ENCODE measurements around the gene GOLGA3.

The GOLGA3 gene

GRCh38 chr12:132734206-132734605 is 94.5 kb downstream of the GOLGA3 start:
- no peak overlapping the region for H3K4me3 ChIP-seq (ENCODE audit: low read depth, low read length)
- no peaks in the 10 kb centered on the region for H3K4me1 ChIP-seq (ENCODE audit: control insufficient read depth, insufficient read depth, low read length)
- H3K27me3 ChIP-seq (ENCODE audit: control insufficient read depth, insufficient read depth, low read length) = no peaks in the 10 kb centered on the region
- peaks cover 73% of the 10 kb centered on the region for H3K36me3 ChIP-seq (ENCODE audit: control insufficient read depth, insufficient read depth, low read length)
- H3K9ac ChIP-seq (ENCODE audit: low read depth, low read length) = no peak overlapping the region
- no peaks in the 10 kb centered on the region for H3K9me3 ChIP-seq (ENCODE audit: control insufficient read depth, insufficient read depth, low read length)

- no peaks in the 10 kb centered on the region for H3K9me3 ChIP-seq (ENCODE audit: control insufficient read depth, insufficient read depth, low read length)
- no peak overlapping the region for H3K9ac ChIP-seq (ENCODE audit: low read depth, low read length)
- no peaks in the 10 kb centered on the region for H3K27me3 ChIP-seq (ENCODE audit: control insufficient read depth, insufficient read depth, low read length)
- no peak overlapping the region for H3K4me3 ChIP-seq (ENCODE audit: low read depth, low read length)
- peaks cover 75% of the 10 kb centered on the region for H3K36me3 ChIP-seq (ENCODE audit: control insufficient read depth, insufficient read depth, low read length)
- no peaks in the 10 kb centered on the region for H3K4me1 ChIP-seq (ENCODE audit: control insufficient read depth, insufficient read depth, low read length)
Observed at GRCh38 chr12:132731574-132731973, 97.1 kb downstream of the GOLGA3 start.

DNA sequence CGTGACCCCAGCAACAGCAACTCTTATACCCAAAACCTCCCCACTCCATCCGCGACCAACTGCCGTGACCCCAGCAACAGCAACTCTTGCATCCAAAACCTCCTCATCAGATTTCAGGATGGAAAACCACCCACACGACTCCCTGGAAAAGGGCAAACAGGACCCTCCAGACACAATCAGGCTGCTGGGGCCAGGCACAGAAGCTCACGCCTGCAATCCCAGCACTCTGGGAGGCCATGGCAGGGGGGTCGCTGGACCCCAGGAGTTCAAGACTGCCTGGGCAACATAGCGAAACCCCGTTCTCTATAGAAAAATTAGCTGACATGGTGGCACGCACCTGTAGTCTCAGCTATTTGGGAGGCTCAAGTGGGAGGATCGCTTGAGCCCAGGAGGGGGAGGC is 98.3 kb downstream of the GOLGA3 start:
- H3K4me1 ChIP-seq (ENCODE audit: control insufficient read depth, insufficient read depth, low read length) = no peaks in the 10 kb centered on the region
- no peak overlapping the region for H3K9ac ChIP-seq (ENCODE audit: low read depth, low read length)
- H3K4me3 ChIP-seq (ENCODE audit: low read depth, low read length) = no peak overlapping the region
- no peaks in the 10 kb centered on the region for H3K27me3 ChIP-seq (ENCODE audit: control insufficient read depth, insufficient read depth, low read length)
- peaks cover 71% of the 10 kb centered on the region for H3K36me3 ChIP-seq (ENCODE audit: control insufficient read depth, insufficient read depth, low read length)
- no peaks in the 10 kb centered on the region for H3K9me3 ChIP-seq (ENCODE audit: control insufficient read depth, insufficient read depth, low read length)

DNA sequence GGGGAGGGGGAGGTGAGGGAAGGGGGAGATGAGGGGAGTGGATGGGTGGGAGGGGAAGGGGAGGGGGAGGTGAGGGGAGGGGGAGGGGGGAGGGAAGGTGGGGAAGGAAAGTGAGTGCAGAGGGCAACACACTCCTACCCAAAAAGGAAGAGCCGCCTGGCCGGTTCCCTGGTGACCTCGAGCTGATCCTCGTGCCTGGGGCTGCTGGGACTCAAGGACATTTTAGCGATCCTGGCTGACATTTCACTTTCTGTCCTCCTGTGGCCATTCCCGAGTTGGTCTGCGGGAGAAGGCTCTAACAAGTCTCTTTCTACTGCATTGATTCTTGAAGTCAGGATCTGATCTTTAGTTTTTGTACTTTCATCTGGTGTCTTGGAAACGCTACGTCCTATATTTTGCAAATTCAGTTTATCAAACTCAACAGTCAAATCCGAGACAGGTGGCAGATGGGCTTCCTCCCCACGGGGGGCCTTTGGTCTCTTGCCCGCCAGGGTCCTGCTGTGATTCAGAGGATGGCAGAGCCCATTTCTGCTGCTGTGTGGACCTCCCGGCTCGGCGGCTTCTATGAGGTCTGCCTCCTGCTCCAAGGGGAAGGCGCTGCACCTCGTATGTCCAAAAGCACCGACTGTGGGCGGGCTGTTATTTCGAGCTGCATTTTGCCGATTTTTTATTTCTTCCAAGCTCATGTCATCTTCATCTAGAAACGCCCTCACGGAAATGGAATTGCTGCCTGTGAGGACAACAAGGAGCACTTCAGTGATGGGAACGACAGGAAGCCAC is 98.9 kb downstream of the GOLGA3 start:
- peaks cover 68% of the 10 kb centered on the region for H3K36me3 ChIP-seq (ENCODE audit: control insufficient read depth, insufficient read depth, low read length)
- no peaks in the 10 kb centered on the region for H3K27me3 ChIP-seq (ENCODE audit: control insufficient read depth, insufficient read depth, low read length)
- H3K4me1 ChIP-seq (ENCODE audit: control insufficient read depth, insufficient read depth, low read length) = no peaks in the 10 kb centered on the region
- H3K9ac ChIP-seq (ENCODE audit: low read depth, low read length) = no peak overlapping the region
- H3K4me3 ChIP-seq (ENCODE audit: low read depth, low read length) = no peak overlapping the region
- H3K9me3 ChIP-seq (ENCODE audit: control insufficient read depth, insufficient read depth, low read length) = no peaks in the 10 kb centered on the region

DNA sequence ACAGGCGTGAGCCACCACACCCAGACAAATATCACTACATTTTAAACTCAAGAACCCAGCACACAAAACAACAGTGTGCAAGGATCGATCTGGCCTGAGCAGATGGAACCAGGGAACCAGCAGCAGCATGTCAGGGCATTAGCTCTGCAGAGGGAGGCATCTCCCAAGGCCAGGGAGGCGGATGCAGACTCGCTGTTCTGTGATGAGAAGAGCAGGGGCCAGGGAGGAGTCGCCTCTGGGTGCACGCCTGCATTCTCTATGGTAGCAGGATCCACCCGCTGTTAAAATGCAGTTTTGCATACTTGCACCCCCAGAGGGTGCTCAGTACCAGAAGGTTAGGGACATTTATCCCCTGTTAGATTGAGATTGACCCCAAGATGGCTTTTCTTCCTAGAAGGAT is 100.2 kb downstream of the GOLGA3 start:
- no peaks in the 10 kb centered on the region for H3K4me1 ChIP-seq (ENCODE audit: control insufficient read depth, insufficient read depth, low read length)
- peaks cover 66% of the 10 kb centered on the region for H3K36me3 ChIP-seq (ENCODE audit: control insufficient read depth, insufficient read depth, low read length)
- no peaks in the 10 kb centered on the region for H3K9me3 ChIP-seq (ENCODE audit: control insufficient read depth, insufficient read depth, low read length)
- H3K4me3 ChIP-seq (ENCODE audit: low read depth, low read length) = no peak overlapping the region
- no peak overlapping the region for H3K9ac ChIP-seq (ENCODE audit: low read depth, low read length)
- no peaks in the 10 kb centered on the region for H3K27me3 ChIP-seq (ENCODE audit: control insufficient read depth, insufficient read depth, low read length)

DNA sequence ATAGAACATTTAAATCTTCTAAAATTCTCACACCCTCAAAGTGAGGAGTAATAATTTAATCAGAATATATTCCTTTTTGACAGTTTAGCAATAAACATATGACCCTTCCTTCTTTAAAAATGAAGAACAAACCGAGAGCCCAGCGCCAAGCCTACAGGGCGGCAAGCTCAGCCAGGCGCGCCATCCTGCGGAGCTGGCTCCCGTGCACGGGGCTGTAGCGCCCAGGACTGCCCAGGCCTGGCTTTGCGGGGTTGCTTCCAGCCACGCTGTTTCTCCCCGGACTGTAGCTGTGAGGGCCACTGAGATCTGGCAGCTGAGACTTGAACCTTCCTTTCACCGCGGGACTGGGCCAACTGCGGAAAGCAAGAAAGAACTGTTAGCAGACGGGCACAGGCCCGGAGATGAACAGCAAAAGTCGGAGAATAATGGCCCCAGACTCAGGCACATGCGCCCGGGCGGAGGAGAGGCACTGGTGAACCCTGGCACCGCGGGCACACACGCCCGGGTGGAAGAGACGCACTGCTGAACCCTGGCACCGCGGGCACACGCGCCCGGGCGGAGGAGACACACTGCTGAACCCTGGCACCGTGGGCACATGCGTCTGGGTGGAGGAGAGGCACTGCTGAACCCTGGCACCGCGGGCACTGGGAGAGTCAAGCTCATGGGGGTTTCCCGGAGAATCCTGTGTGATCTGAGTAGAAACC is 101.4 kb downstream of the GOLGA3 start:
- Histone ChIP-seq H3K27me3 (ENCODE audit: control insufficient read depth, insufficient read depth, low read length) (no peaks in the 10 kb centered on the region), H3K36me3 (ENCODE audit: control insufficient read depth, insufficient read depth, low read length) (peaks cover 67% of the 10 kb centered on the region), H3K4me3 (ENCODE audit: low read depth, low read length) (no peak overlapping the region), H3K9me3 (ENCODE audit: control insufficient read depth, insufficient read depth, low read length) (no peaks in the 10 kb centered on the region), H3K4me1 (ENCODE audit: control insufficient read depth, insufficient read depth, low read length) (no peaks in the 10 kb centered on the region), H3K9ac (ENCODE audit: low read depth, low read length) (no peak overlapping the region)

DNA sequence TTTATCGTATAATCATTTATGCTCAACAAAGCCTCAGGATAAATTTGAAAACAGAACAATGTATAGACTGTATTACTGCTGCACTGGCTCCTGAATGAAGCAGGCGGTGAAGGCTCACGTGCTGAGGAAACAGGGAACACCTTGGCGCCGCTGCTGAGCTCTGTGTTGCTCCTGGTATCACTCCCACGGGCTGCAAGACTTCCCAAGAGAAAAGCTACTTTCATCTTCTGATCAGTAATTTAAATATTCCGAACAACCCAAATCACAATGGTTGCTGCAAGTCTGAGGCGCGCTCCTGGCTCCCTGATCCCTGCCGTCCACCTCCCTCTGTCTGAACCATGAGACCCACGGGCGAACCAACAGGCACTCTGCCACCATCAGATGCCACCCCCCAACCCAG is 102.3 kb downstream of the GOLGA3 start:
- Histone ChIP-seq H3K36me3 (ENCODE audit: control insufficient read depth, insufficient read depth, low read length) (peaks cover 66% of the 10 kb centered on the region), H3K4me1 (ENCODE audit: control insufficient read depth, insufficient read depth, low read length) (no peaks in the 10 kb centered on the region), H3K27me3 (ENCODE audit: control insufficient read depth, insufficient read depth, low read length) (no peaks in the 10 kb centered on the region), H3K9ac (ENCODE audit: low read depth, low read length) (no peak overlapping the region), H3K4me3 (ENCODE audit: low read depth, low read length) (no peak overlapping the region), H3K9me3 (ENCODE audit: control insufficient read depth, insufficient read depth, low read length) (no peaks in the 10 kb centered on the region)

GRCh38 chr12:132724506-132725241 is 104.0 kb downstream of the GOLGA3 start:
- Histone ChIP-seq H3K4me3 (ENCODE audit: low read depth, low read length) (no peak overlapping the region), H3K27me3 (ENCODE audit: control insufficient read depth, insufficient read depth, low read length) (no peaks in the 10 kb centered on the region), H3K36me3 (ENCODE audit: control insufficient read depth, insufficient read depth, low read length) (peaks cover 65% of the 10 kb centered on the region), H3K9me3 (ENCODE audit: control insufficient read depth, insufficient read depth, low read length) (no peaks in the 10 kb centered on the region), H3K4me1 (ENCODE audit: control insufficient read depth, insufficient read depth, low read length) (no peaks in the 10 kb centered on the region), H3K9ac (ENCODE audit: low read depth, low read length) (no peak overlapping the region)

DNA sequence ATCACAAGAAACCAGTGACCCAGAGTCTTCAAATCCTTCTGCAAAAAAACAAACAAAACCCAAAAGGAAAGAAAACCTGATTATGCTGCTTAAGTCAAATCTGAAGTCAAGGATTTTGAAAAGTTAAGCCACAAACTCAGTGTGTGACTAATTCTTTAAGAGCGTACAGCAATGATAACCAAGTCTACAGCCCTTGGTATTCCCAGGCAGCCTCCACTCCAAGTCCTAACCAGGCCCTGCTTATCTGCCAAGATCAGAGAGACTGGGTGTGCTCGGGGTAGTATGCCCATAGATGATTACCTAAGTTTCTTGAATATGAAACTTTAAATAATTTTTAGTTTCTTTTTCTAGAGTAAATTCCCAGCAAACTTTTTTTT is 104.9 kb downstream of the GOLGA3 start:
- Histone ChIP-seq H3K9me3 (ENCODE audit: control insufficient read depth, insufficient read depth, low read length) (no peaks in the 10 kb centered on the region), H3K27me3 (ENCODE audit: control insufficient read depth, insufficient read depth, low read length) (no peaks in the 10 kb centered on the region), H3K36me3 (ENCODE audit: control insufficient read depth, insufficient read depth, low read length) (peaks cover 68% of the 10 kb centered on the region), H3K9ac (ENCODE audit: low read depth, low read length) (no peak overlapping the region), H3K4me3 (ENCODE audit: low read depth, low read length) (no peak overlapping the region), H3K4me1 (ENCODE audit: control insufficient read depth, insufficient read depth, low read length) (no peaks in the 10 kb centered on the region)

- Histone ChIP-seq H3K9me3 (ENCODE audit: control insufficient read depth, insufficient read depth, low read length) (no peaks in the 10 kb centered on the region), H3K4me3 (ENCODE audit: low read depth, low read length) (no peak overlapping the region), H3K4me1 (ENCODE audit: control insufficient read depth, insufficient read depth, low read length) (no peaks in the 10 kb centered on the region), H3K27me3 (ENCODE audit: control insufficient read depth, insufficient read depth, low read length) (no peaks in the 10 kb centered on the region), H3K36me3 (ENCODE audit: control insufficient read depth, insufficient read depth, low read length) (peaks cover 67% of the 10 kb centered on the region), H3K9ac (ENCODE audit: low read depth, low read length) (no peak overlapping the region)
Observed at GRCh38 chr12:132723015-132723763, 105.5 kb downstream of the GOLGA3 start.

DNA sequence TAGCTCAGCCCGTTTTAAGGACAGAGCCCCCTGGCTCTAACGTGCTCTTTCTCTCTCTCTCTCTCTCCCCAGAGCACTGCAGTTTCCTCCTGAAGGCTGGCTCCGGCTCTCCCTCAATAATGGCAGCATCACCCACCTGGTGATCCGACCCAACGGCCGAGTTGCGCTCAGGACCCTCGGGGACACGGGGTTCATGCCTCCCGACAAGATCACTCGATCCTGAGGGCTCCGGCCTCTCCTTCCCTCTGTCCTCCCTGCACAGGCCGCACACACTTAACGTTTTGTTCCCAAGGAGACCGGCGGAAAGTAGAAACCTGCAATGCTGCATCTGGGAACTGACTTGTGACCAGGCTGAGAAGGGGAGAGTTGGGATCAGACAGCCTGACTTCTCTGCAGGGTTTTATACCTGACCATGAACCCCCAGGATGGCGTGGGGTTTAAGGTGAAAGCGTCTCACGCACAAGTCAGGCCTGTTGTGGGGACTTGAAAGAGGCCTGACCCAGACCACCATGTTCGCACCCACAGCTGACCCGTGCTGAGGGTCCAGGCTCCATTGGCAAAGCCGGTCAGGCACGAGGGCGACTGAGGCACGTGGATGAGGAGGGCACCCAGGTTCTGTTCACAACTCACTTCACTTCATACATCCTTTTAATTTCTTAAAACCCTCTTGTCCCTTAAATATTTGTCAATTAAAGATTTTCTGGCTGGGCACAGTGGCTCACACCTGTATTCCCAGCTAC is 107.9 kb downstream of the GOLGA3 start:
- H3K36me3 ChIP-seq (ENCODE audit: control insufficient read depth, insufficient read depth, low read length) = peaks cover 61% of the 10 kb centered on the region
- no peaks in the 10 kb centered on the region for H3K4me1 ChIP-seq (ENCODE audit: control insufficient read depth, insufficient read depth, low read length)
- H3K9ac ChIP-seq (ENCODE audit: low read depth, low read length) = no peak overlapping the region

More for the DNA sequence above, 107.9 kb downstream of the GOLGA3 start:
- Histone ChIP-seq H3K27me3 (ENCODE audit: control insufficient read depth, insufficient read depth, low read length) (no peaks in the 10 kb centered on the region), H3K4me3 (ENCODE audit: low read depth, low read length) (no peak overlapping the region), H3K9me3 (ENCODE audit: control insufficient read depth, insufficient read depth, low read length) (no peaks in the 10 kb centered on the region)

Data from iPS-15b (cell line).